KG1 (cell line): ENCODE results near the gene GPN1.
"Not testable (repeated sequence)": the region's sequence is repeated elsewhere in the genome, so short reads cannot be mapped to it uniquely, and the experiment has no call there.

ENCODE experiments used
- DNase-seq: peaks from one replicate; lab custom pipeline; 2025; lab: John Stamatoyannopoulos, UW

The GPN1 gene

DNA sequence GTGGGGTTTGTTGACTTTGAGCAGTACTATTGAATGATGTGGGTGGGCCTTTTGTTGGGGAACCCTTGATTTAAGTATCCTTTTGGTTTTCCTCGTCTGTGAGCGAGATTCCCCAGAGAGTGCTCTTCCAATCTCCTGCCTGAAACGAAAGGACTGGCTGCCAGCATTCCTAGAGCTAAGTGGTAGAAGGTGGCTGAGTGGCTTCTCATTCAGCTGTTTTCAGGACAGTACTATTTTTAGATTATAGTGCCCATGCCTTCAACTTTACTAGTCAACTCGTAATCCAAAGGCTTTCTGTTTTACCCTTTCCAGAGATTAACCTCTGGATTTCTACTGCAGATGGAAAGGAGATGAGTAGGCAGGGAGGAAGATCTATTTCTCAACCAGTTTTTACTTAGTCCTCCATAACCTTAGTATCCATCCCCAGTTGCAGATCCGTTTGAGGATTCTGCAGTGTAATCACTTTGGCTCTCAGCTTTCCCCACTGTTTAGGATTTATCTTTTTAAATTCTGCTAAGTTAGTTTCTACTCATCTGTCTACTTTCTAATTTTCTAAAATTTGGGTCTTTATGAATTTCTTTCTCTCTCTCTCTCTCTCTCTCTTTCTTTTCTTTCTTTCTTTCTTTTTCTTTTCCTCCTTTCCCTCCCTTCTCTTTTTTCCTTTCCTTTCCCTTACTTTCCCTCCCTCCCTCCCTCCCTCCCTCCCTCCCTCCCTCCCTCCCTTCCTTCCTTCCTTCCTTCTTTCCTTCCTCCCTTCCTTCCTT, 44.1 kb downstream of the GPN1 start:
- DNase-seq: no peak

DNA sequence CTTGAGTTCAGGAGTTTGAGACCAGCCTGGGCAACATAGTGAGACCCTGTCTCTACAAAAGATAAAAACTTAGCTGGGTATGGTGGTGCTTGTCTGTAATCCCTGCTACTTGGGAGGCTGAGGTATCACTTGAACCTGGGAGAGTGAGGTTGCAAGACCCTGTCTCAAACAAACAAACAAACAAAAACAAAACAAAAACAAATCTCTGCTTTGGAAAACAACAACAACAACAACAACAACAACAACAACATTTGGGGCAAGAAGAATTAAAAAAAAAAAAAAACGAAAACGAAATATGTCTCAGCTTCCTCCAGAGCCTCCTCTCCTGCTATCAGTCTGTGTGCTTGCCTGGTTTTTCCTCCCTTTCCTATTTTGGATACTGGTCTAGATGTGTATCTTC, 51.7 kb downstream of the GPN1 start:
- DNase-seq: no peak

DNA sequence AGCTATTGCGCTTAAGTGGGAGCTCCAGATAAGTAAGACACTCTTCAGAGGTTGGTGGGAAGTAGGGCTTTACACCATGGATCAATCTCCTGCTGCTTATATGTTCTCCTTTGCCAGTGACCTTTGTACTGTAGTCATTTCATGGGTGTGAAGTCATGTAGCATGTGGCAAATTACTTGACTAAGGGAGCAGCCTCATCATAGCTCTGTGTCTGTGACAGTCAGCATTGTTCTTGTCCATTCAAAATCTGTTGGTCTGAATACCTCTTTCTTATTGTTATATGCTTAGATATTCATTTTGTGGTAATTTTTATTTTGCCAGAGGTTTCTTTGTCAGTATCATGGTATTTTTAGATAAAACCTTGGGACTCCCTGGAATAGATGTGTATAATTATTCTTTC, 53.0 kb downstream of the GPN1 start:
- DNase-seq: no peak

GRCh38 chr2:27682334-27682771, 53.5 kb downstream of the GPN1 start:
- not testable (repeated sequence) for DNase-seq

GRCh38 chr2:27683390-27684071, 54.7 kb downstream of the GPN1 start:
- peak; percentile 94 for DNase-seq

- DNase-seq: not testable (repeated sequence)
These were observed 56.2 kb downstream of the GPN1 start for GRCh38 chr2:27685006-27685405.

GRCh38 chr2:27685577-27685976, 56.7 kb downstream of the GPN1 start:
- DNase-seq: no peak

DNA sequence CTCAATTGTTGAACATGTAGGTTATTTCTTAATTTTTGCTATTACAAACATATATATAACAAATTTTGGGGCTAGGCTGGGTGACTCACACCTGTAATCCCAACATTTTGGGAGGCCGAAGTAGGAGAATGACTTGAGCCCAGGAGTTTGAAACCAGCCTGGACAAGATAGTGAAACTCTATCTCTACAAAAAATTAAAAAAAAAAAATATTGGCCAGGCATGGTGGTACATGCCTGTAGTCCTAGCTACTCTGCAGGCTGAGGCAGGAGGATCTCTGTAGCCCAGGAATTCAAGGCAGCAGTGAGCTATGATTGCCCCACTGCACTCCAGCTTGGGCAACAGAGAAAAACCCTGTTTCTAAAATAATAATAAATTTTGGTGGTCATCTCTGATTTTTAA, 58.4 kb downstream of the GPN1 start:
- DNase-seq: no peak

DNA sequence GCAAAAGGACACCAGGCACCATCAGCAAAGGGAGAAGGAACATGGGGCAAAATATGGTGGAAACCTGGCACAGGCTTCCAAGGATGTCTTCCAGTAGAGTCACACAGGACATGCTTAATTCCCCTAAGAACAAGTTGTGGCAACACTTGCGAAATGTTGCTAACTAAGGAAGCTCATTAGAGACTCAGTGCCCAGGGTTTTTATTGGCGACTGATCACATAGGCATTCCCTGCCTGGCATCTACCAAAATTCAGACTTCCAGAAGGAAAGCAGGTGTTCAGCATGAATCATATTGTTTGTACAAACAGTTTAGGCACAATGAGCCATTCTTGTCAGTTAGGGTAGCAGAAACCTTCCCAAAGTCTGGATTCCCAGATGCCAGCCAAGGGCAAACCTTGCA, 60.6 kb downstream of the GPN1 start:
- DNase-seq: no peak

DNA sequence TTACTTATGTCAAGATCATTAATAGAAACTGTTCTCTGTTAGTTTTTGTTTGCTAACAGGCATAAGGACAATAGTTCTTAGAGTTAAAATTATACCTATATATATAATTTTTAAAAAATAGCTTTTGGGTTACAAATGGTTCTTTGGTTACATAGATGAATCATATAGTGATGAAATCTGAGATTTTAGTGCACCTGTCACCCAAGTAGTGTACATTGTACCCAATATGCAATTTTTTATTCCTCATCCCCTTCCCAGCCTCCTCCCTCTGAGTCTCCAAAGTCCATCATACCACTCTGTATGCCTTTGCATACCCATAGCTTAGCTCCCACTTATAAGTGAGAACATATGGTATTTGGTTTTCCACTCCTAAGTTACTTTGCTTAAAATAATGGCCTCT, 61.2 kb downstream of the GPN1 start:
- no peak for DNase-seq

DNA sequence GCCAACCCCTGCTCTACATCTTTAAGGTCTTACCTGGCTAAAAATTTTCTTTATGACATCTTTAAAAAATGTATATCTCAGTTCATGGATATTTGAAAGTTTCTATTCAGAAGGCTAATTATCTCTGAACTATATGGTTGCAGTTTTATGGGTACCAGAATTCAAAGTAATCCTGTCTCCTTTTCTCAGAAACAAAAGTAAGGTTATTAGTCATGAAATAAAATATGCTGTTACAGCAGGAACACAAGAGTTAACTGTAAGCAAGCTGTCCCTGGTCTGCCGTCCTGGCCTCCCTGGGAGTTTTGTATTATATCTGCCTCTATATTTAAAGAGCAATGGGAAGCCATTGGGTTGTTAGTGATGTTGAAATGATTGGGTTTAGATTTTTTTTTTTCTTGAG, 68.8 kb downstream of the GPN1 start:
- DNase-seq: no peak
